Effector memory CD4-positive, alpha-beta T cell (primary cell): Measurements from ENCODE around the gene MAPKAP1.

Source experiments
- DNase-seq, 3 donors: peaks; one replicate each; pipeline ENCODE4 v3.0.0-alpha.2; 2020
- H3K27ac ChIP-seq: 2 replicates; pipeline ENCODE4 v1.7.0; 2013; ENCODE audit warnings: mild to moderate bottlenecking, low read length, moderate library complexity; ENCODE audit not compliant: insufficient read depth, poor library complexity, severe bottlenecking
- H3K27me3 ChIP-seq: replicated peaks from 2 replicates; pipeline ENCODE4 v1.7.0; 2013; ENCODE audit warnings: mild to moderate bottlenecking, low read length; ENCODE audit not compliant: insufficient read depth, control insufficient read depth, poor library complexity, severe bottlenecking
- H3K36me3 ChIP-seq: 2 replicates; pipeline ENCODE4 v1.7.0; 2013; ENCODE audit warnings: mild to moderate bottlenecking, low read length, moderate library complexity; ENCODE audit not compliant: control insufficient read depth, insufficient read depth
- H3K4me1 ChIP-seq: 2 replicates; pipeline ENCODE4 v1.7.0; 2013; ENCODE audit warnings: low read length, mild to moderate bottlenecking; ENCODE audit not compliant: control insufficient read depth, insufficient read depth, poor library complexity, severe bottlenecking
- H3K4me3 ChIP-seq: 2 replicates; pipeline ENCODE4 v1.7.0; 2013; ENCODE audit warnings: low read length, low read depth, mild to moderate bottlenecking; ENCODE audit not compliant: insufficient read depth, poor library complexity, severe bottlenecking
- H3K9me3 ChIP-seq: 2 replicates; pipeline ENCODE4 v1.7.0; 2013; ENCODE audit warnings: mild to moderate bottlenecking, low read length, moderate library complexity; ENCODE audit not compliant: control insufficient read depth

MAPKAP1 gene

DNA sequence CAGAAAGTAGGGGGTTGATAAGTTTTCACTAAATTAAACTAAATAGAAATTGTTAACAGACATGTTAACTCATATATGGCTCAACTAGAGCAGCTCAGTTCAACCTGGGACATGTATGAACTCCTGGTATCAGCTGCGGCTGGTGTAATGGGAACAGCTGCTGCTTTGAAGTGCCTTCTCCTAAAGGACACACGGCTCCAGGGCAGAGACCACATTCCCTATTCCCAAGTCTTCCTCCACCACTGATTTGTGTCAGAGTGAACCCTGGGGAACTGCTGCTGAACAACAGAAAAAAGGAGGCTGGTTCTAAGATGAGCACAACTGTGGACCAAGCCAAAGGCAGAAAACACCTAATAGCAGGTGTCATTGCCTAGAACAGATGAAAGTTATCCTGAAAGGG, 71.1 kb downstream of the MAPKAP1 start:
- peaks cover 8% of the 10 kb centered on the region for H3K4me1 ChIP-seq
- no peak overlapping the region for H3K27ac ChIP-seq
- H3K4me3 ChIP-seq, result no peak overlapping the region
- DNase-seq, result no peak
- no peaks in the 10 kb centered on the region for H3K9me3 ChIP-seq
- H3K36me3 ChIP-seq, result no peaks in the 10 kb centered on the region
- H3K27me3 ChIP-seq, result no peaks in the 10 kb centered on the region

DNA sequence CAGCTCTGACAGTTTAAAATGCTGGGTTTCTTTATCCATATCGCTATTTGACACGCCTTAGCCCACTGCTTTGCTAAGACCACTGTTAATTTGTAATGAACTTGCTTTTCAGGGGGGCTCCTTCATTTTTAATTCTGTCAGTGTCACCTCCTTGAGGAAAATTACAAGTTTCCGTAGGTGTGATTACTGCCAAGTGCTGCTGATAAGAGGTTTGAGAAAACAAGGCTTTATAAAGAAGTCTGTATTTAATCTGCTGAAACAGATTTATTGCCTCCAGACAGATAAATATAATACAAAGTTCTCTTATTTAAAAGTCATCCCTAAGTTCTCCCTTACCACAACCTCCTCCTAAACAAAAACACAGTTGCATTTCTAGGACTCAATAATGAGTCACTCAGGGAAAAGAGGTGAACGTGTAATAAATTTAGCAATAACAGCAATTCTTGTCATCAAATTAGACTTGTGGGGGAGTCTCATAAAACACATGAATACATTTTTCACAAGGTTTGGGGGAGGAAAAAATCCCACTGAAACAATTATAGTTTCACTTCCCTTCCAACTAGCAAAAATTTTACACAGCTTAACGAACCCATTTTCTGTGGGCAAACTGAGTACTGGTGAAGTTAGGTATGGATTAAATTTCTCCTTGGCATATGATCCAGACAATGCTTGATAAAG, 72.8 kb downstream of the MAPKAP1 start:
- Histone ChIP-seq H3K27ac (no peak overlapping the region), H3K4me1 (peaks cover 8% of the 10 kb centered on the region), H3K9me3 (no peaks in the 10 kb centered on the region), H3K4me3 (no peak overlapping the region), H3K27me3 (no peaks in the 10 kb centered on the region), H3K36me3 (no peaks in the 10 kb centered on the region)
- DNase-seq, result no peak

DNA sequence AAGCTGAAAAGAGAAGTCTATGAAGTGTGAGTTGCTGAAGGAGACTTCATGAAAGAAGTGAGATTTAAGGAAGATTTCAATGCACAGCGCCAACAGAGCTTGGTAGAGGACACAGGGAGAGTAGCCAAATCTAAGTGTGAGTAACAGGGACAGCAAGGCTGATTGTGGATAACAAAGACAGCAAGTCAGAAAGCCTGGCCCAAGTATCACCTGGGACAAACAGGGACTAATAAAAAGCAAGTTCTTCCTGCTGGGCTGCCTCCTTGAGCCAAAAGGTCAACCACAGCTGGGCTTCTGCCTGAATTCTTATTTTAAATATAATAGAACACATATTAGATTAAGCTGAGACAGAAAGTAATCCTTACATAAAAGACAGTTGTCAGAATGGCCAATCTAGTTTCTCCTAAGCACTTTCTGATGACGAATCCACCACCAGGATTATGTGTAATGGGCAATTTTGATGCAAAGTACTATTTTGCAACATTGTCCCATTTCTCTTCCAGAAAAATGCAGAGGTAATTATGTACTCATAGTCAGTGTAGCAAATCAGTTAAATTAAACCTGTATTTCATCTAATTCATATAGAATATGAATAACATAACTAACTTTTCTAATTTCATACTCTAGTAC, 73.8 kb downstream of the MAPKAP1 start:
- DNase-seq, result no peak
- Histone ChIP-seq H3K4me3 (no peak overlapping the region), H3K27ac (no peak overlapping the region), H3K27me3 (no peaks in the 10 kb centered on the region), H3K9me3 (no peaks in the 10 kb centered on the region), H3K4me1 (peaks cover 8% of the 10 kb centered on the region), H3K36me3 (no peaks in the 10 kb centered on the region)

DNA sequence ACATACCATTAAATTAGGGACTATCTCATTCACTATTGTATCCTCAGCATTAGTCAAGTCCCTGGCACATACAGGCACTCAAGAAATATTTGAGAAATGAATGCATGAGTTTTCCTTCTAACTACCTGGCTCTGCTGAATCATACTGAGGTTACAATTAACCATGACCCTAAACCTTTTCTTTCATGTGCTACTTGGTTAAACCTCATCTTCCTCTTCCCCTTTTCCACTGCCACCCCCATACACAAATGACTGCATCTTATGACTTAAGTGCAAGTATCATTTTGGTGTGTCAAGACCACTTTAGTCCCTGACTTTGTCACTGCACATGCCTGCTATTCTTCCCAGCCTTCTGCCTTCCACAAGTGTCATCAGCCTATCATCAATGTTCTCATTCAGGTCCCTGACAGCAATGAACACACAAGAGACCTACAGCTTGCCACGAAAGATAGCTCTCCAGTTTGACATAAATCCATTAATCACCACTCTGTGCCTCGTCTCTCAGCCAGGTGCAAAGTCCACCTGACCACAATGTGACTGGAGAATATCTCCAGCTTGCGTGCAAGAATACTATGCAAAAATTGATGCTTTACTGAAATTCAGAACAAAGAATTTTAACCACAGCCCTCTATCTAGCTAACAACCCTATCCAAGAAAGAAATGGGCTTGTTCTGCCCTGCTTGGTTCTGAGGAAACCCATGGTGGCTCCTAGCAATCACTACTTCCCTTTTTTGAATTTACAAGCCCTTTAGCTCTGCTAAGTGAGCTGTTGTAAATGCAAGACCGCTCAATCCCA, 74.5 kb downstream of the MAPKAP1 start:
- no peak for DNase-seq

DNA sequence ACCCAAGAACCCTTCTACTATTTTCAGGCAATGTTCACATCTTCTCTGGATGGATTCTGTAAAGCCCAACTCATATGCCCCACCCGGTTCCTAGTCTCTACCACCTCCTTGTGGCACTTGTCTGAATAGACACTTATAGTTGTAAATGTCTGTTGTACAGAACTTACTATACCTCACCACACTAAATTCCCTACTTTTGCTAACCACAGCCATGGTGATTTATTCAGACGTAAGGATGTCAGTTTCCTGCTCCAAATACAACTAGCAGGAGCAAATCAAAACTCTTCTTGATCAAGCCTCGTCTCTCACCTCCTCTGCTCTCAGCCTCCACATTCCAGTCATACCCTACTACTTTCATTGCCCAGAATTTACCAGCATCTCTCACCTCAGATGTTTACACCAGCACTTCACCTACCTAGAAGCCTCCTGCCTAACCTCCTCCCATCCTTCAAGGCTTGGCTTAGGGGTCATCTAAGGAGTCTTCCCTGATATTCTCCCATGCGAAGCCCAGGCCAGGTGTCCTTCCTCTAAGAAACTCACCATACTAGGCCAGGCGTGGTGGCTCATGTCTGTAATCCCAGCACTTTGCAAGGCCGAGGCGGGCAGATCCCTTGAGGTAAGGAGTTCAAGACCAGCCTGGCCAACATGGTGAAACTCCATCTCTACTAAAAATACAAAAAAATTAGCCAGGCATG, 75.5 kb downstream of the MAPKAP1 start:
- H3K9me3 ChIP-seq, result no peaks in the 10 kb centered on the region
- H3K36me3 ChIP-seq, result no peaks in the 10 kb centered on the region
- no peaks in the 10 kb centered on the region for H3K27me3 ChIP-seq
- H3K4me1 ChIP-seq, result peaks cover 8% of the 10 kb centered on the region
- no peak overlapping the region for H3K27ac ChIP-seq
- H3K4me3 ChIP-seq, result no peak overlapping the region
- no peak for DNase-seq

More for the DNA sequence above, 74.5 kb downstream of the MAPKAP1 start:
- Histone ChIP-seq H3K9me3 (no peaks in the 10 kb centered on the region), H3K36me3 (no peaks in the 10 kb centered on the region), H3K4me1 (peaks cover 8% of the 10 kb centered on the region), H3K4me3 (no peak overlapping the region), H3K27me3 (no peaks in the 10 kb centered on the region), H3K27ac (no peak overlapping the region)

DNA sequence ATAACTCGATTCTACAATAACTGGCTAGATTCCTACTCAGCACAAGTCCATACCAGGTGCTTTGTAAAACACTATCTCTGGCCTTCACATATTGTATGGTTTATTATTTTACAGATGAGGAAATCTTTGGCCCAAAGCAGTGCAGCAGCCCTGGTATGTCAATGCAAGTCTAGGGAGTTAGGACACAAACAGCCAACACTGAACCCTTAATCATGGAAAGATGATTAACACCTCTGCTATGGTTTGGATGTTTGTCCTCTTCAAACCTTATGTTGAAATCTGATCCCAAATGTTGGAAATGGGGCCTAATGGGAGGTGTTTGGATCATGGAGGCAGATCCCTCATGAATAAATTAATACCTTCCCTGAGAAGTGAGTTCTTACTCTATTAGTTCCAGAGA, 76.6 kb downstream of the MAPKAP1 start:
- no peaks in the 10 kb centered on the region for H3K27me3 ChIP-seq
- DNase-seq, result no peak
- no peaks in the 10 kb centered on the region for H3K9me3 ChIP-seq

DNA sequence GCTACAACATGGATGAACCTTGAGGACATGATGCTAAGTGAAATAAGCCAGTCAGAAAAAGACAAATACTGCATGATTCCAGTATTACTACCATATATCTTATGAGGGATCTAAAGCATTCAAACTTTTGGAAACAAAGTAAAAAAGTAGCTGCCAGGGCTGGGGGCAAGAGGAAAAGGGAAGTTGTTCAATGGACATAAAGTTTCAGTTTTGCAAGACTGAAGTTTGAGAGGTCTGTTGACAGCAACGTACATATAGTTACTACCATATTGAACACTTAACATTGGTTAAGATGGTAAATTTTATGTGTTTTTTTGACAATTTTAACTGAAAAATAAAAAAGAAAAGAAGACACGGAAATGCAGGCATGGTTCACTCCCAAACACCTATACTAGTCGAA, 77.6 kb downstream of the MAPKAP1 start:
- no peak overlapping the region for H3K27ac ChIP-seq
- H3K36me3 ChIP-seq, result no peaks in the 10 kb centered on the region
- H3K4me3 ChIP-seq, result no peak overlapping the region
- DNase-seq, result no peak
- H3K4me1 ChIP-seq, result peaks cover 8% of the 10 kb centered on the region
- H3K9me3 ChIP-seq, result no peaks in the 10 kb centered on the region
- H3K27me3 ChIP-seq, result no peaks in the 10 kb centered on the region

More for the DNA sequence above, 76.6 kb downstream of the MAPKAP1 start:
- Histone ChIP-seq H3K4me1 (peaks cover 8% of the 10 kb centered on the region), H3K4me3 (no peak overlapping the region), H3K27ac (no peak overlapping the region), H3K36me3 (no peaks in the 10 kb centered on the region)

DNA sequence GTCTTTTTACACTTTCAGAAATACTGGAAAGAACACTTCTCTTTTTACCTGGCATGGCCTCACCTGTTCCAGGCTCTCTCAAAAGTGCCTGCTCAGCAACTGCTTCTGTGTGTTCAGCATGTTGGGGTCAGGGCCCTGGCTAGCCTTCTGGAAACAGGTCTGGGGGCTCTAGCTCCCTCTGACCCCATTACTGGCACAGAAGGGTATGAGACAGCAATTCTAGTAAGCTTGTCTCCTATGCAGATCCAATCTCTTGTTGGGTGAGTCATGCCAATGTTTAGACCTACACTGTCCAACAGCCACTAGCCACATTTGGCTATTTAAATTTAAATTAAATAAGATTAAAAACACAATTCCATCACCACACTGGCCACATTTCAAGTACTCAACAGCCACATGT, 80.8 kb downstream of the MAPKAP1 start:
- no peaks in the 10 kb centered on the region for H3K27me3 ChIP-seq
- H3K4me3 ChIP-seq, result no peak overlapping the region
- H3K4me1 ChIP-seq, result no peaks in the 10 kb centered on the region
- no peaks in the 10 kb centered on the region for H3K36me3 ChIP-seq
- no peak overlapping the region for H3K27ac ChIP-seq
- no peak for DNase-seq
- H3K9me3 ChIP-seq, result no peaks in the 10 kb centered on the region

DNA sequence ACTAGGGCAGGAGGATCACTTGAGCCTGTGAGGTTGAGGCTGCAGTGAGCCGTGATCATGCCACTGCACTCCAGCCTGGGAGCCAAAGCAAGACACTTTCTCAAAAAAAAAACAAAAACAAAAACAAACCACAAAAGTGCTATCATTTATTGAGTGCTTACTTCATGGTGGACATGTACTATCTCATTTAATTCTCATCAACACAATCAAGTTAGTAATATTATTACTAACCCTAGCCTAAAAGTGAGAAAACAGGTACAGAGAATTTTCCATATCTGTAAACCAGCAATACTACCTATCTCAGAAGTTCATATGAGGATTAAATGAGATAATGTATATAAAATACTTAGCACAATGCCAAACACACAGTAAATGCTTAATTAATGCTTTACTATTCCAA, 85.8 kb downstream of the MAPKAP1 start:
- no peaks in the 10 kb centered on the region for H3K9me3 ChIP-seq
- H3K27ac ChIP-seq, result no peak overlapping the region
- H3K27me3 ChIP-seq, result no peaks in the 10 kb centered on the region
- H3K4me3 ChIP-seq, result no peak overlapping the region
- no peaks in the 10 kb centered on the region for H3K36me3 ChIP-seq
- DNase-seq, result no peak
- H3K4me1 ChIP-seq, result no peaks in the 10 kb centered on the region
